Loucy (cell line): ENCODE results near the gene ZNF587B.

Experiments used
- H2AFZ ChIP-seq: fragments of 200-600 bp; sonication (generic); 2 replicates; pipeline ENCODE4 v1.6.0; 2016; ENCODE audit warnings: antibody characterized with exemption, mild to moderate bottlenecking, low read length, moderate library complexity
- H3F3A ChIP-seq: fragments of 200-600 bp; 2 replicates; pipeline ENCODE4 v1.6.0; 2016; ENCODE audit warnings: antibody characterized with exemption, low read depth, mild to moderate bottlenecking
- H3K27me3 ChIP-seq: fragments of 200-600 bp; sonication (generic); 2 replicates; pipeline ENCODE4 v1.6.1; 2014; ENCODE audit warnings: low read length, mild to moderate bottlenecking; ENCODE audit not compliant: insufficient read depth, poor library complexity, severe bottlenecking
- H3K36me3 ChIP-seq: fragments of 200-600 bp; sonication (generic); 2 replicates; pipeline ENCODE4 v1.6.1; 2016; ENCODE audit warnings: low read length; ENCODE audit not compliant: insufficient read depth
- H3K4me1 ChIP-seq: fragments of 200-600 bp; sonication (generic); 2 replicates; pipeline ENCODE4 v1.5.1; 2014; ENCODE audit warnings: low read length, mild to moderate bottlenecking; ENCODE audit not compliant: insufficient read depth, poor library complexity, severe bottlenecking
- H3K4me2 ChIP-seq: fragments of 200-600 bp; sonication (generic); 2 replicates; pipeline ENCODE4 v1.6.0; 2014; ENCODE audit warnings: antibody characterized with exemption, low read length, low read depth, mild to moderate bottlenecking; ENCODE audit not compliant: poor library complexity, severe bottlenecking
- H3K4me3 ChIP-seq: fragments of 200-600 bp; sonication (generic); 2 replicates; pipeline ENCODE4 v1.5.1; 2014; ENCODE audit warnings: low read length, mild to moderate bottlenecking, mixed read lengths; ENCODE audit not compliant: poor library complexity, severe bottlenecking
- H3K79me2 ChIP-seq: fragments of 200-600 bp; sonication (generic); 2 replicates; pipeline ENCODE4 v1.6.1; 2014; ENCODE audit warnings: low read length; ENCODE audit not compliant: insufficient read depth
- H3K9ac ChIP-seq: fragments of 200-600 bp; sonication (generic); 2 replicates; pipeline ENCODE4 v1.6.0; 2014; ENCODE audit warnings: mild to moderate bottlenecking, low read depth, low read length, moderate library complexity; ENCODE audit not compliant: poor library complexity, severe bottlenecking
- H3K9me2 ChIP-seq: fragments of 200-600 bp; sonication (generic); replicated peaks from 2 replicates; pipeline ENCODE4 v1.6.1; 2016; ENCODE audit warnings: low read depth, low read length, mixed read lengths
- H3K9me3 ChIP-seq: fragments of 200-600 bp; sonication (generic); 2 replicates; pipeline ENCODE4 v1.6.1; 2014; ENCODE audit warnings: mild to moderate bottlenecking, antibody characterized with exemption, low read length, low read depth; ENCODE audit not compliant: insufficient read depth
- H4K20me1 ChIP-seq: fragments of 200-600 bp; sonication (generic); 2 replicates; pipeline ENCODE4 v1.6.0; 2014; ENCODE audit warnings: antibody characterized with exemption, low read length, mild to moderate bottlenecking; ENCODE audit not compliant: insufficient read depth, poor library complexity, severe bottlenecking
- EZH2phosphoT487 ChIP-seq: fragments of 200-600 bp; IDR thresholded peaks from 2 replicates; pipeline ENCODE4 v1.6.1; 2018; ENCODE audit warnings: antibody characterized with exemption, mild to moderate bottlenecking, moderate library complexity, borderline replicate concordance
- TF ChIP-seq, protein P1 (sequence below): fragments of 200-600 bp; sonication (generic); conservative IDR thresholded peaks from 2 replicates; pipeline ENCODE4 v1.5.1; 2014; ENCODE audit warnings: mild to moderate bottlenecking, antibody characterized with exemption, low read length

Gene ZNF587B

DNA sequence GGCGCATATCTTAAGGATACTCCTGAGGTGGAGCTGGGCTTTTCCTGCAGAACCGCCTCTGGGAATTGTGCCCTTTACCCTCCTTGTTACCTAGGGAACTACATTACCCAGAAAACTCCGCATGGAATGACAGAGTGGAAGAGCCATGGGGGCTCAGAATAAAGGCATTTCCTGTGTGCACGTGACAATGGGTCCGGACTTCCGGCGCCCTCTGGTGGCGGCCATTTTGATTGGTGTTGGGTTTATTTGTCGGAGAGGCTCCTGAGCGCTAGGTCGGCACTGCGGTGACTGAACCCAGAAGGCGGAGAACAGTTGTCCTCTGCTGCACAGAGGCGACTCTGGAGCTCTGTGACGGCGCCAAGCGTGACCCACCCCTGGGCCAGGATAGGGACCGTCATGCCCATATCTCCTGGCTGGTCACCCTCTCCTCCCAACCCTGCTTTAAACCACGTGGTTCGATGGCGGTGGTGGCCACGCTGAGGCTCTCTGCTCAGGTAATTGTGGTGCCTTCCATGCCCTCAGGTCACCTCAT, at the start of gene ZNF587B:
TSS of gene ZNF587B (plus strand) at position 229 of the 532 bp plus-strand sequence. CDS start at position 459, 230 bp downstream.
- Histone ChIP-seq H3K79me2 (peaks cover 26% of the 10 kb centered on the region; the same call in 1 of the 2 replicates), H3K27me3 (no peaks in the 10 kb centered on the region), H3K4me3 (no peak within 1 kb of the TSS), H2AFZ (no peak within 1 kb of the TSS), H3K36me3 (no peaks in the 10 kb centered on the region), H3K4me1 (no peaks in the 10 kb centered on the region), H3K9ac (no peak within 1 kb of the TSS), H3K9me2 (no peaks in the 10 kb centered on the region), H3F3A (no peaks in the 10 kb centered on the region), H3K4me2 (no peak within 1 kb of the TSS), H3K9me3 (no peaks in the 10 kb centered on the region), H4K20me1 (no peaks in the 10 kb centered on the region)
- no peak for TF ChIP-seq EZH2phosphoT487
- TF ChIP-seq, protein P1, sequence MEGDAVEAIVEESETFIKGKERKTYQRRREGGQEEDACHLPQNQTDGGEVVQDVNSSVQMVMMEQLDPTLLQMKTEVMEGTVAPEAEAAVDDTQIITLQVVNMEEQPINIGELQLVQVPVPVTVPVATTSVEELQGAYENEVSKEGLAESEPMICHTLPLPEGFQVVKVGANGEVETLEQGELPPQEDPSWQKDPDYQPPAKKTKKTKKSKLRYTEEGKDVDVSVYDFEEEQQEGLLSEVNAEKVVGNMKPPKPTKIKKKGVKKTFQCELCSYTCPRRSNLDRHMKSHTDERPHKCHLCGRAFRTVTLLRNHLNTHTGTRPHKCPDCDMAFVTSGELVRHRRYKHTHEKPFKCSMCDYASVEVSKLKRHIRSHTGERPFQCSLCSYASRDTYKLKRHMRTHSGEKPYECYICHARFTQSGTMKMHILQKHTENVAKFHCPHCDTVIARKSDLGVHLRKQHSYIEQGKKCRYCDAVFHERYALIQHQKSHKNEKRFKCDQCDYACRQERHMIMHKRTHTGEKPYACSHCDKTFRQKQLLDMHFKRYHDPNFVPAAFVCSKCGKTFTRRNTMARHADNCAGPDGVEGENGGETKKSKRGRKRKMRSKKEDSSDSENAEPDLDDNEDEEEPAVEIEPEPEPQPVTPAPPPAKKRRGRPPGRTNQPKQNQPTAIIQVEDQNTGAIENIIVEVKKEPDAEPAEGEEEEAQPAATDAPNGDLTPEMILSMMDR: peak; percentile 64

DNA sequence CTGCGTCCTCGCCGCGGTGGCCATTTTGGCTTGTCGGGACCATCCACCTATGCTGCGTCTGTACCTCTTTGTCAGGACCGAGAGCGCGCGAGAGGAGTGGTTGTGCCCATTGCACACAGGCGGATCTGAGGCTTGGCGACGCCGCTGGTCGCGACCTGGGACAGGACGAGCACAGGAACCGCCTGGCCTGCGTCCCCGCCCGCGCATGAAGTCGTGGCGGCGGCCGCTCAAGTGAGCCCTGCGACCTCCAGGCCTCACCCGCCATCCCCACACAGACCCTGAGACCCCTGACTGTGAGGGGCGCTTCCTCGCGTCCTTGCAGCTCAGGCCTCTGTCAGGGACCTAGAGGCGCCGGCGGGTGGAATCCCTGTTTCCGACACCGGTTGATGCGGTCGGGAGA, 43.8 kb upstream of the ZNF587B start:
- no peaks in the 10 kb centered on the region for H4K20me1 ChIP-seq
- H3K36me3 ChIP-seq: peaks cover 5% of the 10 kb centered on the region; the same call in 1 of the 2 replicates

DNA sequence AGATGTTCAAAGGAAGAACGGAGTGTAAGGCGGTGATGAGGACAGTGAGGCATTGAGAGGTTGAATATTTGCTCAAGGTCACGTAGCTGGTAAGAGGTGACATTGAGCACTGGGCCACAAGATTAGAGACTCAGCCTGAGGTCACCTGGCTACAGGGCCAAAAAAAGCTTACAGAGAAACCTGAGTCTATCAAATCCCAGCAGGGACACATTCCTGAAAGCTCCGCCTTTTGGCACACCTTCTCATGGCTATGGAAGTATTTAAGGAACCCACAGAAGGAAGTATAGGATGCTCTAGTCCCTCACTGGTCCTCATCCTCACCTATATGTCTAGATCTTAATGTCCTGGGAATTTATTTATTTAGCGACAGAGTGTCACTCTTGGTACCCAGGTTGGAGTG, 43.2 kb upstream of the ZNF587B start:
- no peaks in the 10 kb centered on the region for H3K9me3 ChIP-seq
- no peaks in the 10 kb centered on the region for H3K27me3 ChIP-seq
- H3K36me3 ChIP-seq: peaks cover 4% of the 10 kb centered on the region; the same call in 1 of the 2 replicates
- no peak for TF ChIP-seq EZH2phosphoT487
- TF ChIP-seq, protein P1: no peak
- no peaks in the 10 kb centered on the region for H3F3A ChIP-seq
- H3K4me3 ChIP-seq: no peak overlapping the region
- H3K9ac ChIP-seq: no peak overlapping the region
- H4K20me1 ChIP-seq: no peaks in the 10 kb centered on the region
- H3K4me2 ChIP-seq: no peak overlapping the region
- no peaks in the 10 kb centered on the region for H3K4me1 ChIP-seq
- H3K9me2 ChIP-seq: no peaks in the 10 kb centered on the region
- H3K79me2 ChIP-seq: 0 out of 2 replicates have a peak, but pooled peaks cover 4% of the 10 kb centered on the region
- no peak overlapping the region for H2AFZ ChIP-seq

More for the DNA sequence above, 43.8 kb upstream of the ZNF587B start:
- no peak overlapping the region for H3K4me3 ChIP-seq
- no peak overlapping the region for H3K9ac ChIP-seq
- no peaks in the 10 kb centered on the region for H3K9me2 ChIP-seq
- no peak overlapping the region for H2AFZ ChIP-seq
- no peaks in the 10 kb centered on the region for H3K4me1 ChIP-seq
- no peaks in the 10 kb centered on the region for H3F3A ChIP-seq
- 0 out of 2 replicates have a peak, but pooled peaks cover 4% of the 10 kb centered on the region for H3K79me2 ChIP-seq
- H3K9me3 ChIP-seq: no peaks in the 10 kb centered on the region; the same call in 1 of the 2 replicates
- TF ChIP-seq, protein P1: no peak
- no peak for TF ChIP-seq EZH2phosphoT487
- H3K4me2 ChIP-seq: no peak overlapping the region
- no peaks in the 10 kb centered on the region for H3K27me3 ChIP-seq
